Fibroblast of villous mesenchyme (primary cell): ENCODE results near the gene KIRREL2. TPM values are rescaled to one million over a fixed set of nuclear protein-coding genes. Genes with fewer than 3 reads are reported as not detected.

Source experiments
- DNase-seq: peaks from one replicate; pipeline ENCODE4 v3.0.0-alpha.2; 2010; ENCODE audit warnings: low read depth
- H3K4me3 ChIP-seq: 2 replicates; pipeline ENCODE4 v1.5.1; 2011; ENCODE audit warnings: low read depth, mild to moderate bottlenecking, low read length
- total RNA-seq: library from RNA; depleted of rRNA; stranded (reverse); fragments of >200 nt; gene quantifications from 2 replicates; pipeline ENCODE4 v1.2.3, GENCODE V29; 2012
- TF ChIP-seq, protein P1 (sequence below): IDR thresholded peaks from 2 replicates; pipeline ENCODE4 v1.5.1; 2012; ENCODE audit warnings: low read depth, mild to moderate bottlenecking, low read length; ENCODE audit not compliant: insufficient read depth

Gene KIRREL2
- total RNA-seq, 1 donor = under 0.01 TPM

DNA sequence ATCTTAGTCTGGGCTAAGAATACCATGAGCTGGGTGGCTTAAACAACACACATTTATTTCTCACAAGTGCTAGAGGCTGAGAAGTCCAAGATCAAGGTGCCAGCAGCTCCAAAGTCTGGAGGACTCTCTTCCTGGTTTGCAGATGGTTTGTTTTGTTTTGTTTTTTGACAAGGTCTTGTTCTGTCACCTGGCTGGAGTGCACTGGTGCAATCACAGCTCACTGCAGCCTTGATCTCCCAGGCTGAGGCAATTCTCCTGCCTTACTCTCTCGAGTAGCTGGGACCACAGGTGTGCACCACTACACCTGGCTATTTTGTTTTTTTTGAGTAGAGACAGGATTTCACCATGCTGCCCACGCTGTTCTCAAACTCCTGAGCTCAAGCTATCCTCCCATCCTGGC, 27.2 kb downstream of the KIRREL2 start:
- H3K4me3 ChIP-seq = no peak overlapping the region
- TF ChIP-seq, protein P1, sequence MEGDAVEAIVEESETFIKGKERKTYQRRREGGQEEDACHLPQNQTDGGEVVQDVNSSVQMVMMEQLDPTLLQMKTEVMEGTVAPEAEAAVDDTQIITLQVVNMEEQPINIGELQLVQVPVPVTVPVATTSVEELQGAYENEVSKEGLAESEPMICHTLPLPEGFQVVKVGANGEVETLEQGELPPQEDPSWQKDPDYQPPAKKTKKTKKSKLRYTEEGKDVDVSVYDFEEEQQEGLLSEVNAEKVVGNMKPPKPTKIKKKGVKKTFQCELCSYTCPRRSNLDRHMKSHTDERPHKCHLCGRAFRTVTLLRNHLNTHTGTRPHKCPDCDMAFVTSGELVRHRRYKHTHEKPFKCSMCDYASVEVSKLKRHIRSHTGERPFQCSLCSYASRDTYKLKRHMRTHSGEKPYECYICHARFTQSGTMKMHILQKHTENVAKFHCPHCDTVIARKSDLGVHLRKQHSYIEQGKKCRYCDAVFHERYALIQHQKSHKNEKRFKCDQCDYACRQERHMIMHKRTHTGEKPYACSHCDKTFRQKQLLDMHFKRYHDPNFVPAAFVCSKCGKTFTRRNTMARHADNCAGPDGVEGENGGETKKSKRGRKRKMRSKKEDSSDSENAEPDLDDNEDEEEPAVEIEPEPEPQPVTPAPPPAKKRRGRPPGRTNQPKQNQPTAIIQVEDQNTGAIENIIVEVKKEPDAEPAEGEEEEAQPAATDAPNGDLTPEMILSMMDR = no peak
- no peak for DNase-seq

DNA sequence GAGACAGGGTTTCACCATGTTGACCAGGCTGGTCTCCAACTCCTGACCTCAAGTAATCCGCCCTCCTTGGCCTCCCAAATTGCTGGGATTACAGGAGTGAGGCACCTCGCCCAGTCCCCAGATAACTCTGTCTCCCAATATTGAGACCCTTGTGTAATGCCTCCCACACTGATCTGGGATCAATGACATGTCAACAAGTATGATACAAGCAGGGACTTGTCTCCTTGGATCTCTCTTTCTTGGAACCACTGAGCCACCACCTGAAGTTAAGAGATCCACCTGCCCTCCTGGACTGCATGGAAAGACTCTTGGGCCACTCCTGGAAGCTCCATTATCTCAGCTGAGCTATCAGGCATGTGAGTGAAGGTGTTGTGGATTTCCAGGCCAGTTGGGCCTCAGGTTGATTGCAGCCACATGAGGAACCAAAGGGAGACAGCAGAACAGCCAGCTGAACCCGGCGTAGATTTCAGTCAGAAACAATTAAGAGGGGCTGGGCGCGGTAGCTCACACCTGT, 28.6 kb downstream of the KIRREL2 start:
- TF ChIP-seq, protein P1 = no peak

DNA sequence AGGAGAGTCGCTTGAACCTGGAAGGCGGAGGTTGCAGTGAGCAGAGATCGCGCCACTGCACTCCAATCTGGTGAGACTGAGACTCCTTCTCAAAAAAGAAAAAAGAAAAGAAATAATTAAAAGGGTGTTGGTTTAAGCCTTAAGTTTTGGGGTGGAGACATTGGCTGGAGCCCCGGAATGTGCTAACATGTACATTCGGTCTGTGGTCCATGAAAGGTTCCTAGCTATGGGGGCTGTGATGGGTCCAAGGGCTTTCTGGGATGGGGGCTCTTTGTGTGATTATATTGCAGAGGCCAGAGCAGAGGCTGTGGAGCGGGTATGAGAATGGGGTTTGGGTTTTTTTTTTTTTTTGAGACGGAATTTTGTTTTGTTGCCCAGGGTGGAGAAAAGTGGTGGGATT, 29.2 kb downstream of the KIRREL2 start:
- H3K4me3 ChIP-seq = no peak overlapping the region
- TF ChIP-seq, protein P1 = no peak
- DNase-seq = no peak

More for the DNA sequence above, 28.6 kb downstream of the KIRREL2 start:
- no peak overlapping the region for H3K4me3 ChIP-seq
- no peak for DNase-seq

DNA sequence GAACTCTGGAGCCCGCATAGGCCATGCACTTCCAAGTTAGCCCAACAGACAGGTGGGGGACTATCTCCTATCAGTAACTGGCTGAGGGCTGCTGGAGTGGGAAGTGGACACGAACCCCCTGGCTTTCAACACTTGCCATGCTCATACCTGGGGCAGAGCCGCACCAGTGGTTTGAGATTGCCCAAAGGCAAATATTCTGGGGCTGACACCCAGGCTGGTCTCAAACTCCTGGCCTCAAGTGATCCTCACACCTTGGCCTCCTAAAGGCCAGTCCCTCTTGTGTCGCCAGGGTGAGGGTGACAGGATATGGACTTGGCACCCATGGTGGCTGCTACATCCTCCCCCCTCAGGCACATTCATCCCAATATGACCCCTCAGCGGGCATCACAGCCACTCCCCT, 30.5 kb downstream of the KIRREL2 start:
- no peak for DNase-seq
- TF ChIP-seq, protein P1 = no peak
- H3K4me3 ChIP-seq = no peak overlapping the region

DNA sequence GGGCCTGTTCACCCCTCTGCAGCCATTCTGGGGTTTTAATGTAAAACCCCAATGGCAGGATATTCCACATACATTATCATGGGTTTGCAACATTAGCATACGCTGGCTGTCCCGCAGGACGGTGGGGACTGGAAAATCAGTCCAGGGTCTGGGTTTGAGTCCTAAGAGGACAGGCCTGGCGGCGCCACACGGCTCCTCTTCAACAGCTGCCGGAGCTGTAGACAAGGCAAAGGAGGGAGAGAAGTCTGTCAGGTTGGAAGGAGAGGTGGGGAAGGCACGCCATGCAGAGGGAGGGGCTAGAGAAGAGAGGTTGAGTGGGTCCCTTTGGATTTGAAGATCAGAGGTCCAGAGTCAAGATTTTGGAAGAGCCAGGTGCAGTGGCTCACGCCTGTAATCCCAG, 31.7 kb downstream of the KIRREL2 start:
- no peak overlapping the region for H3K4me3 ChIP-seq
- DNase-seq = no peak
- TF ChIP-seq, protein P1 = no peak

DNA sequence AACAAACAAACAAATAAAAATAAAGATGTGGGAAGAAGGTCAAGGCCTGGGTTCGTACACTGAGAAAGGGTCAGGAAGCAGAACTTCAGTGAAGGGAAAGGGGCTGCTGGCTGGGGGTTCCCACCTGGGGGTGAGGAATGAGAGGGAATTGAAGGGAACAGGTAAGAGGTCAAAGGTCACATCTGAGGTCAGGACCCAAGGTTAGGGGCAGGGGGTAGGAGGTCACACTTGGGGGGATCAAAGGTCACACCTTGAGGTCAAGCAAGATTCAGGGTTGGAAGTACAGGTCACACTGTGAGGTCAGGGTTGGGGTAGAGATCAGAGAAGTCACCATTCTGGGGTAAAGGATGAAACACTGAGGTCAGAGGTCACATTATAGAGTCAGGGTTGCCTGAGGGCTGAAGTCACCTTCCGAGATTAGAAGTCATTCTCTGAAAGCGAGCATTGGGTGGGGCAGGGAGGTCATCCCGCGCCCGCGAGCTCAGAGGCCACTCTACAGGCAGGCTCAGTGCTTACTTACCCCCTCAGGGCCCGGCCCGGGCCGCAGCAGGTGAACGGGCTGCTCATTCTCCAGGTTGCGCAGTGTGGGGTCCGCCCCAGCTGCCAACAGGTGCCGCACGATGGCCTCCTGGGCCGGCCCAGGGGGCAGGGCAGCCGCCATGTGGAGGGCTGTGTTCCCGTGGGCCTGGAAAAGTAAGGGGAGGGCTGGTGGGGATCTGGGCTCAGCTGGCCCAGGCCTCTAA, 32.8 kb downstream of the KIRREL2 start:
- no peak for DNase-seq
- TF ChIP-seq, protein P1 = no peak
- no peak overlapping the region for H3K4me3 ChIP-seq
